Stimulated activated CD4-positive, alpha-beta T cell treated with anti-CD3 and anti-CD28 coated beads, Interleukin-4, amount 100 ng/mL, for 48 hours (primary cell): Measurements from ENCODE around the gene NUBP2.
A peak's percentile ranks its signal among the peaks of the same experiment; 100 is the strongest.

Source experiments
- DNase-seq, 2 donors: peaks; one replicate each; pipeline ENCODE4 v3.0.0-alpha.2; 2020; ENCODE audit warnings: low read depth in 2 of 2

The NUBP2 gene

GRCh38 chr16:1782408-1783264 is at the start of gene NUBP2, which contains the start of gene SPSB3:
NUBP2 (plus strand) TSS chr16:1782960; CDS start chr16:1783021, 61 bp downstream.
SPSB3 (minus strand) TSS chr16:1782571; CDS start chr16:1781483, 1,088 bp downstream.
- DNase-seq: peak; percentile 95 to 99

GRCh38 chr16:1734123-1734522 is 48.6 kb upstream of the NUBP2 start:
- DNase-seq: no peak

GRCh38 chr16:1734816-1735215 is 47.9 kb upstream of the NUBP2 start:
- no peak for DNase-seq

- no peak for DNase-seq
Measured at GRCh38 chr16:1740234-1740633, 42.5 kb upstream of the NUBP2 start.

GRCh38 chr16:1740781-1741490 is 41.8 kb upstream of the NUBP2 start:
- DNase-seq: no peak

- DNase-seq: no peak
Measured at GRCh38 chr16:1741553-1742165, 41.1 kb upstream of the NUBP2 start.

GRCh38 chr16:1743376-1744337 is 39.1 kb upstream of the NUBP2 start:
- DNase-seq: no peak

GRCh38 chr16:1744338-1744840 is 38.4 kb upstream of the NUBP2 start:
- no peak for DNase-seq

GRCh38 chr16:1745181-1745899 is 37.4 kb upstream of the NUBP2 start:
- DNase-seq: no peak

GRCh38 chr16:1745900-1746692 is 36.7 kb upstream of the NUBP2 start:
- no peak for DNase-seq

GRCh38 chr16:1746693-1747195 is 36.0 kb upstream of the NUBP2 start:
- DNase-seq: no peak

GRCh38 chr16:1747934-1748333 is 34.8 kb upstream of the NUBP2 start:
- DNase-seq: no peak

GRCh38 chr16:1749152-1750117 is 33.3 kb upstream of the NUBP2 start:
- DNase-seq: no peak

GRCh38 chr16:1751946-1752345 is 30.8 kb upstream of the NUBP2 start:
- no peak for DNase-seq

- DNase-seq: no peak
Measured at GRCh38 chr16:1752853-1753252, 29.9 kb upstream of the NUBP2 start.

- no peak for DNase-seq
Measured at GRCh38 chr16:1754204-1754603, 28.6 kb upstream of the NUBP2 start.

GRCh38 chr16:1757714-1758461 is 24.9 kb upstream of the NUBP2 start:
- DNase-seq: no peak
